ENCODE data around the gene FOXN1. TPM values are rescaled to one million over a fixed set of nuclear protein-coding genes. Genes with fewer than 3 reads are reported as not detected.

FOXN1 gene
- total RNA-seq, 3 donors from 2014 or later (not counting 1 experiment from before 2014, with no cell fraction given) = not detected

- no peak overlapping the region for H3K4me3 Mint-ChIP-seq
- no peak overlapping the region for H3K27ac Mint-ChIP-seq
- 85% methylated on average over 9 of the region's 9 CpGs for WGBS (ENCODE audit: insufficient coverage)
- no peaks in the 10 kb centered on the region for H3K9me3 Mint-ChIP-seq
- H3K27ac ChIP-seq (ENCODE audit: low read length) = no peak overlapping the region
- no peaks in the 10 kb centered on the region for H3K9me3 ChIP-seq (ENCODE audit: control insufficient read depth, insufficient read depth, low read length)
- no peaks in the 10 kb centered on the region for H3K36me3 Mint-ChIP-seq
- TF ChIP-seq CTCF (IDR thresholded peaks at IDR 0.05) = no peak
- no peak for DNase-seq
- no peaks in the 10 kb centered on the region for H3K27me3 ChIP-seq (ENCODE audit: control insufficient read depth, insufficient read depth, low read length)
- H3K4me3 ChIP-seq (ENCODE audit: low read length) = no peak overlapping the region
- intact Hi-C loops (cut with micrococcal nuclease) = no loop called here
- H3K36me3 ChIP-seq (ENCODE audit: control insufficient read depth, insufficient read depth, low read length) = no peaks in the 10 kb centered on the region
- peaks cover 5 to 8% of the 10 kb centered on the region in 2 donors for H3K27me3 Mint-ChIP-seq (ENCODE audit: low read depth in 2 of 2)
- ATAC-seq = no peak
- H3K4me1 ChIP-seq (ENCODE audit: control insufficient read depth, insufficient read depth, low read length) = no peaks in the 10 kb centered on the region
- no peaks in the 10 kb centered on the region for H3K4me1 Mint-ChIP-seq
These were observed 6.3 kb upstream of the FOXN1 start for GRCh38 chr17:28499684-28500357.

GRCh38 chr17:28500712-28501379, 5.3 kb upstream of the FOXN1 start:
- Histone ChIP-seq H3K27me3 (ENCODE audit: control insufficient read depth, insufficient read depth, low read length) (no peaks in the 10 kb centered on the region), H3K4me1 (ENCODE audit: control insufficient read depth, insufficient read depth, low read length) (no peaks in the 10 kb centered on the region), H3K27ac (ENCODE audit: low read length) (no peak overlapping the region), H3K36me3 (ENCODE audit: control insufficient read depth, insufficient read depth, low read length) (no peaks in the 10 kb centered on the region), H3K9me3 (ENCODE audit: control insufficient read depth, insufficient read depth, low read length) (no peaks in the 10 kb centered on the region), H3K4me3 (ENCODE audit: low read length) (no peak overlapping the region)
- WGBS (ENCODE audit: insufficient coverage) = 66% methylated on average over 13 of the region's 13 CpGs
- Mint-ChIP-seq H3K4me1 (no peaks in the 10 kb centered on the region), H3K36me3 (no peaks in the 10 kb centered on the region), H3K9me3 (no peaks in the 10 kb centered on the region), H3K4me3 (no peak overlapping the region), H3K27me3 (ENCODE audit: low read depth in 2 of 2) (peaks cover 8 to 11% of the 10 kb centered on the region in 2 donors), H3K27ac (no peak overlapping the region)
- intact Hi-C loops (cut with micrococcal nuclease) = no loop called here
- ATAC-seq (peak in 1 of 3 donors; percentile 48), DNase-seq (no peak)
- TF ChIP-seq CTCF (IDR thresholded peaks at IDR 0.05) = no peak

GRCh38 chr17:28501421-28502284, 4.5 kb upstream of the FOXN1 start:
- no peak for TF ChIP-seq CTCF (IDR thresholded peaks at IDR 0.05)
- Histone ChIP-seq H3K4me1 (ENCODE audit: control insufficient read depth, insufficient read depth, low read length) (no peaks in the 10 kb centered on the region), H3K27ac (ENCODE audit: low read length) (no peak overlapping the region), H3K9me3 (ENCODE audit: control insufficient read depth, insufficient read depth, low read length) (no peaks in the 10 kb centered on the region), H3K36me3 (ENCODE audit: control insufficient read depth, insufficient read depth, low read length) (no peaks in the 10 kb centered on the region), H3K27me3 (ENCODE audit: control insufficient read depth, insufficient read depth, low read length) (no peaks in the 10 kb centered on the region), H3K4me3 (ENCODE audit: low read length) (no peak overlapping the region)
- no peak overlapping the region for H3K27ac Mint-ChIP-seq
- no peaks in the 10 kb centered on the region for H3K4me1 Mint-ChIP-seq
- intact Hi-C loops (cut with micrococcal nuclease) = no loop called here
- H3K4me3 Mint-ChIP-seq = no peak overlapping the region
- H3K36me3 Mint-ChIP-seq = no peaks in the 10 kb centered on the region
- H3K9me3 Mint-ChIP-seq = no peaks in the 10 kb centered on the region
- H3K27me3 Mint-ChIP-seq (ENCODE audit: low read depth in 2 of 2) = peaks cover 8 to 11% of the 10 kb centered on the region in 2 donors
- DNase-seq = no peak
- no peak for ATAC-seq
- WGBS (ENCODE audit: insufficient coverage) = 83% methylated on average over 3 of the region's 3 CpGs
